D721Med (cell line): ENCODE measurements around the gene ZCCHC2.

Source experiments
- DNase-seq: peaks from one replicate; pipeline ENCODE4 v3.0.0; 2011; ENCODE audit warnings: low spot score; ENCODE audit not compliant: insufficient read length
- FAIRE-seq: peaks from 2 replicates; lab custom pipeline; 2011; peaks lifted over from hg19 to GRCh38; lab: Jason Lieb, UNC
- CTCF ChIP-seq: IDR thresholded peaks from 2 replicates; pipeline ENCODE4 v1.5.1; 2012; ENCODE audit warnings: mild to moderate bottlenecking, control low read depth; ENCODE audit not compliant: insufficient read depth; ENCODE audit errors: missing control alignments

Gene ZCCHC2

GRCh38 chr18:62612289-62612645 lies 89.4 kb downstream of the ZCCHC2 start:
- DNase-seq (no peak), FAIRE-seq (no peak)
- no peak for TF ChIP-seq CTCF

- peak; percentile 61 for FAIRE-seq
- no peak for DNase-seq
- no peak for TF ChIP-seq CTCF
These were observed 90.0 kb downstream of the ZCCHC2 start for GRCh38 chr18:62612776-62613175.

GRCh38 chr18:62614494-62614893 lies 91.7 kb downstream of the ZCCHC2 start:
- no peak for TF ChIP-seq CTCF
- FAIRE-seq (peak; percentile 77), DNase-seq (no peak)

GRCh38 chr18:62616331-62616805 lies 93.5 kb downstream of the ZCCHC2 start:
- DNase-seq (no peak), FAIRE-seq (no peak)
- no peak for TF ChIP-seq CTCF

GRCh38 chr18:62617793-62618591 lies 95.2 kb downstream of the ZCCHC2 start:
- no peak for DNase-seq
- no peak for TF ChIP-seq CTCF
- FAIRE-seq, result peak; percentile 89

- FAIRE-seq, result no peak
- no peak for TF ChIP-seq CTCF
- no peak for DNase-seq
These were observed 95.9 kb downstream of the ZCCHC2 start for GRCh38 chr18:62618735-62619134.

GRCh38 chr18:62621546-62621945 lies 98.7 kb downstream of the ZCCHC2 start:
- DNase-seq (no peak), FAIRE-seq (no peak)
- no peak for TF ChIP-seq CTCF
